CD4-positive, alpha-beta T cell (primary cell): ENCODE results near the gene SCAF8. TPM values are rescaled to one million over a fixed set of nuclear protein-coding genes. Genes with fewer than 3 reads are reported as not detected.

Experiments used
- ATAC-seq: fragments of 200-7000 bp; cut with Tn5 transposase; one replicate; pipeline ENCODE4 v1.10.0; 2022; ENCODE audit warnings: mild to moderate bottlenecking; ENCODE audit not compliant: poor library complexity
- CTCF ChIA-PET: fragments of 350-600 bp; sonication (Branson Sonifier 250); formaldehyde crosslinking; loops from one replicate; lab custom pipeline; 2021; ENCODE audit warnings: antibody characterized with exemption, inconsistent platforms; lab: Charles Lee
- POLR2A ChIA-PET: fragments of 350-600 bp; sonication (Branson Sonifier 250); formaldehyde crosslinking; loops from one replicate; lab custom pipeline; 2021; ENCODE audit warnings: antibody characterized with exemption, inconsistent platforms; lab: Charles Lee
- DNase-seq, 14 experiments: peaks; one replicate each; pipeline ENCODE4 v3.0.0-alpha.2; 2013 to 2020; ENCODE audit warnings: mixed read lengths in 2 of 14
- H3K27ac ChIP-seq, 2 donors: one replicate each; pipeline versions ENCODE4 v1.5.1 to v1.7.0; 2013; ENCODE audit warnings: low read length in 2 of 2, low read depth in 1 of 2, mild to moderate bottlenecking in 1 of 2
- H3K27me3 ChIP-seq, 2 experiments: 1 replicate in 1 of 2; 2 replicates in 1 of 2; pipeline versions ENCODE4 v1.6.1 to v1.7.0; 2013; ENCODE audit warnings: low read length in 2 of 2, control low read depth in 1 of 2, mild to moderate bottlenecking in 1 of 2, moderate library complexity in 1 of 2; ENCODE audit not compliant: insufficient read depth in 2 of 2, control insufficient read depth in 1 of 2
- H3K36me3 ChIP-seq: one replicate; pipeline ENCODE4 v1.6.1; 2013; ENCODE audit warnings: low read length, control low read depth; ENCODE audit not compliant: insufficient read depth
- H3K4me1 ChIP-seq: one replicate; pipeline ENCODE4 v1.6.1; 2013; ENCODE audit warnings: low read length, control low read depth; ENCODE audit not compliant: insufficient read depth
- H3K4me3 ChIP-seq: one replicate; pipeline ENCODE4 v1.5.1; 2013; ENCODE audit warnings: mild to moderate bottlenecking, low read length, moderate library complexity
- H3K9me3 ChIP-seq, 2 experiments: 1 replicate in 1 of 2; 2 replicates in 1 of 2; pipeline versions ENCODE4 v1.6.1 to v1.7.0; 2013; ENCODE audit warnings: low read length in 2 of 2, mild to moderate bottlenecking in 2 of 2, control low read depth in 1 of 2, moderate library complexity in 1 of 2; ENCODE audit not compliant: control insufficient read depth in 1 of 2, insufficient read depth in 1 of 2
- H3K27ac Mint-ChIP-seq: one replicate; pipeline ENCODE4 v1.8.0; 2020; ENCODE audit warnings: mixed read lengths
- H3K27me3 Mint-ChIP-seq: one replicate; pipeline ENCODE4 v1.8.0; 2021; ENCODE audit warnings: mixed read lengths
- H3K36me3 Mint-ChIP-seq: one replicate; pipeline ENCODE4 v1.8.0; 2021; ENCODE audit warnings: low read depth, mixed read lengths
- H3K4me1 Mint-ChIP-seq: one replicate; pipeline ENCODE4 v1.8.0; 2021; ENCODE audit warnings: low read depth, mixed read lengths
- H3K4me3 Mint-ChIP-seq: one replicate; pipeline ENCODE4 v1.8.0; 2020; ENCODE audit warnings: mild to moderate bottlenecking, mixed read lengths
- H3K9me3 Mint-ChIP-seq: one replicate; pipeline ENCODE4 v1.8.0; 2020; ENCODE audit warnings: mixed read lengths
- intact Hi-C, 2 experiments: fragments of 100-400 bp; cut with DNase I in 1 of 2; cut with micrococcal nuclease in 1 of 2; formaldehyde crosslinking; loops; one replicate each; pipeline versions ENCODE4 v1.15.1 to v1.9.0; 2023 to 2025; cut with DNase I, micrococcal nuclease
- total RNA-seq, 174 experiments: library from RNA in 2 of 174; stranded (reverse) in 2 of 174; gene quantifications; one replicate each; pipeline ENCODE4 v1.2.3 and lab custom pipeline; 2021 to 2026
- TF ChIP-seq, protein P1 (sequence below): fragments of 200-600 bp; IDR thresholded peaks from one replicate; pipeline ENCODE4 v1.8.0; 2022; ENCODE audit warnings: antibody characterized with exemption, mild to moderate bottlenecking

SCAF8 gene
- total RNA-seq, 2 experiments from 2014 or later, result 82.6 to 83.8 TPM

DNA sequence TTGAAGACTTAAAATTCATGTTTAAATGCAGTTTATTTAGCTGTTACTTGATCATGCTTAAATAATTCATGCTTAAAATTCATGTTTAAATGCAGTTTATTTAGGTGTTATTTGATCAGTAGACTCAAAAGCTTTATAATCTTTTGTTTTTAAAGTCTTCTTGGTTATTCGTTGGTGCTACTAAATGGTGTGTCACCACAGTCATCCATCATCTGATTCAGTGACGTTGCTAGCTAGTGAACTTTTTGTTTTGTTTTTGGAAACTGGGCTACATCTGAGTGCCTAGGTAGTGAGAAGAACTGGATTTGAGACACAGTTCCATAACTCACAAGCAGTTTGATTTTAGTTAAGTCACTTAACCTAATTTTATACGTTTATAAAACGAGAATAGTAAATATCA, 20.9 kb downstream of the SCAF8 start:
- ATAC-seq, result peak; percentile 62
- Mint-ChIP-seq H3K4me3 (peak overlapping the region; percentile 8), H3K9me3 (peaks cover 2% of the 10 kb centered on the region), H3K27ac (peak overlapping the region; percentile 8), H3K27me3 (no peaks in the 10 kb centered on the region), H3K36me3 (peaks cover 45% of the 10 kb centered on the region), H3K4me1 (peaks cover 84% of the 10 kb centered on the region)
- Histone ChIP-seq H3K4me3 (no peak overlapping the region), H3K4me1 (peaks cover 25% of the 10 kb centered on the region), H3K9me3 (no peaks in the 10 kb centered on the region), H3K27me3 (no peaks in the 10 kb centered on the region), H3K27ac (no peak overlapping the region), H3K36me3 (peaks cover 2% of the 10 kb centered on the region)
- intact Hi-C loops, result no loop called here
- no peak for DNase-seq
- TF ChIP-seq, protein P1, sequence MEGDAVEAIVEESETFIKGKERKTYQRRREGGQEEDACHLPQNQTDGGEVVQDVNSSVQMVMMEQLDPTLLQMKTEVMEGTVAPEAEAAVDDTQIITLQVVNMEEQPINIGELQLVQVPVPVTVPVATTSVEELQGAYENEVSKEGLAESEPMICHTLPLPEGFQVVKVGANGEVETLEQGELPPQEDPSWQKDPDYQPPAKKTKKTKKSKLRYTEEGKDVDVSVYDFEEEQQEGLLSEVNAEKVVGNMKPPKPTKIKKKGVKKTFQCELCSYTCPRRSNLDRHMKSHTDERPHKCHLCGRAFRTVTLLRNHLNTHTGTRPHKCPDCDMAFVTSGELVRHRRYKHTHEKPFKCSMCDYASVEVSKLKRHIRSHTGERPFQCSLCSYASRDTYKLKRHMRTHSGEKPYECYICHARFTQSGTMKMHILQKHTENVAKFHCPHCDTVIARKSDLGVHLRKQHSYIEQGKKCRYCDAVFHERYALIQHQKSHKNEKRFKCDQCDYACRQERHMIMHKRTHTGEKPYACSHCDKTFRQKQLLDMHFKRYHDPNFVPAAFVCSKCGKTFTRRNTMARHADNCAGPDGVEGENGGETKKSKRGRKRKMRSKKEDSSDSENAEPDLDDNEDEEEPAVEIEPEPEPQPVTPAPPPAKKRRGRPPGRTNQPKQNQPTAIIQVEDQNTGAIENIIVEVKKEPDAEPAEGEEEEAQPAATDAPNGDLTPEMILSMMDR, result no peak
- CTCF ChIA-PET, result interaction anchor here (1.0 kb wide), 1 partner anchor 9 kb away, joined by 3 read pairs; no protein-coding TSS in a partner anchor
- POLR2A ChIA-PET, result no interaction called here

DNA sequence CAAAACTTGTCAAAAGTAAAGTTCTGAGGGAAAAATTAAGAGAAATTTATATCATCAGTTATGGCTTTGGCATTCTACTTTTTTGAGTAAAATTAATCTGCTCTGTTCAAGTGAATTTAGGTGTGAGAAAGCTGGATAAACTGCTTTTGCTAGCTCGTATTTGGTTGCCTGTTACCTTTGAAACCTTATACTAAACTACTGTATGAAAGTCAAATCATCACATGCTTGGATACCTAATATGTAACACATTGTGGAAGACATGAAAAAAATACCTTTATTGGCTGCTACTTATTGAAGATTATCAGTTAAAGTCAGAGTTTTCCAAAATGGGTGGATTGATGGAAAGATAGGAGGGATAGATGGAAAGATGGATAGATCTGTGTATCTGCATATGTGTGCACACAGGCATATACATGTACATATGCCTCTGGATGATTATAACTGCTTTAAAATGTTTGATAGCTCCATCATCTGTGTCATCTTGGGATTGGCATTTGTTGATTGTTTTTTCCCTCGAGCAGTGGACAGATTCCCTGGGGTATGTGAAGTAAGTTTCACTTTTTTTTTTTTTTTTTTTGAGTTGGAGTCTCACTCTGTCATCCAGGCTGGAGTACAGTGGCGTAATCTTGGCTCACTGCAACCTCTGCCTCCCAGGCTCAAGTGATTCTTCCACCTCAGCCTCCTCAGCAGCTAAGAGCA, 24.3 kb downstream of the SCAF8 start:
- DNase-seq (no peak), ATAC-seq (no peak)
- H3K9me3 Mint-ChIP-seq, result peaks cover 2% of the 10 kb centered on the region
- H3K4me3 Mint-ChIP-seq, result no peak overlapping the region
- no peak overlapping the region for H3K4me3 ChIP-seq
- POLR2A ChIA-PET, result interaction anchor here (1.1 kb wide), 1 partner anchor 12 kb away, joined by 3 read pairs; no protein-coding TSS in a partner anchor
- no peaks in the 10 kb centered on the region for H3K36me3 ChIP-seq
- H3K4me1 Mint-ChIP-seq, result peaks cover 65% of the 10 kb centered on the region
- intact Hi-C loops, result no loop called here
- H3K27ac ChIP-seq, result no peak overlapping the region
- CTCF ChIA-PET, result no interaction called here
- H3K27me3 Mint-ChIP-seq, result no peaks in the 10 kb centered on the region
- H3K9me3 ChIP-seq, result no peaks in the 10 kb centered on the region
- peaks cover 18% of the 10 kb centered on the region for H3K36me3 Mint-ChIP-seq
- H3K4me1 ChIP-seq, result peaks cover 31% of the 10 kb centered on the region
- TF ChIP-seq, protein P1, result no peak
- no peak overlapping the region for H3K27ac Mint-ChIP-seq
- H3K27me3 ChIP-seq, result no peaks in the 10 kb centered on the region

DNA sequence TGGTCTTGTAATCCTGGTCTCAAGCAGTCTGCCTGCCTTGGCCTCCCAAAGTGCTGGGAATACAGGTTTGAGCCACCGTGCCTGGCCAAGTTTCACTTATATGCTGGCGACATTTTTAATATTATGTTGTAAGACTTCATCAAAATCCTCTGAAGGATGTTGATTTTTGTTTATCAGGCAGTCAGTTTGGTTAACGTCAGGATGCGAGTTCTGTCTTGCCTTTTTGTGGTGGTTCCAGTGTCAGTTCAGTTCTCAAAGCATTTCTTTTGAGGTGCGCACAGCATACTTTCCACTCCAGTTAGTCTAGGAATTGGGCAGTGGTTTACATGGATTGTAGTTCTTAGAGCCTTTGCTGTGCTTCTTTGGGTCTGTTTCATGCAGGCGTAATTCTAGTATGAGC, 24.9 kb downstream of the SCAF8 start:
- intact Hi-C loops, result no loop called here
- Histone ChIP-seq H3K27ac (no peak overlapping the region), H3K9me3 (no peaks in the 10 kb centered on the region), H3K27me3 (no peaks in the 10 kb centered on the region), H3K36me3 (no peaks in the 10 kb centered on the region), H3K4me1 (peaks cover 28% of the 10 kb centered on the region), H3K4me3 (no peak overlapping the region)
- no peaks in the 10 kb centered on the region for H3K27me3 Mint-ChIP-seq
- DNase-seq (no peak), ATAC-seq (no peak)
- ChIA-PET POLR2A (no interaction called here), CTCF (no interaction called here)
- H3K36me3 Mint-ChIP-seq, result peaks cover 22% of the 10 kb centered on the region
- TF ChIP-seq, protein P1, result no peak
- no peak overlapping the region for H3K27ac Mint-ChIP-seq
- peaks cover 68% of the 10 kb centered on the region for H3K4me1 Mint-ChIP-seq
- peaks cover 2% of the 10 kb centered on the region for H3K9me3 Mint-ChIP-seq
- H3K4me3 Mint-ChIP-seq, result no peak overlapping the region
